Esophagus muscularis mucosa (tissue), 4 donors: ENCODE data around the gene CLSTN1. TPM values are rescaled to one million over a fixed set of nuclear protein-coding genes. Genes with fewer than 3 reads are reported as not detected.

Experiments
- DNase-seq: peaks from one replicate; pipeline ENCODE4 v3.0.0-alpha.2; 2017; ENCODE audit errors: extremely low spot score
- H3K27ac ChIP-seq, 4 donors: fragments of 200-600 bp; sonication (generic); replicated peaks in 1 of 4; 1 replicate in 3 of 4; 2 replicates in 1 of 4; pipeline ENCODE4 v1.5.1; 2016 to 2019; ENCODE audit warnings: mild to moderate bottlenecking in 1 of 4
- H3K27me3 ChIP-seq, 4 donors: fragments of 200-600 bp; sonication (generic); one replicate each; pipeline versions ENCODE4 v1.5.1 to v1.6.0; 2016 to 2019
- H3K36me3 ChIP-seq, 4 donors: fragments of 200-600 bp; sonication (generic); one replicate each; pipeline ENCODE4 v1.5.1; 2016 to 2019
- H3K4me1 ChIP-seq, 4 donors: fragments of 200-600 bp; sonication (generic); one replicate each; pipeline ENCODE4 v1.5.1; 2016 to 2019
- H3K4me3 ChIP-seq, 4 donors: fragments of 200-600 bp; sonication (generic); 1 replicate in 2 of 4; 2 replicates in 2 of 4; pipeline ENCODE4 v1.5.1; 2016 to 2019; ENCODE audit warnings: mild to moderate bottlenecking in 4 of 4, moderate library complexity in 1 of 4
- H3K9me3 ChIP-seq, 4 donors: fragments of 200-600 bp; sonication (generic); 1 replicate in 3 of 4; 2 replicates in 1 of 4; pipeline ENCODE4 v1.5.1; 2016 to 2019
- EP300 ChIP-seq: sonication (generic); formaldehyde crosslinking; IDR thresholded peaks from one replicate; pipeline ENCODE4 v1.6.1; 2017; ENCODE audit warnings: antibody characterized with exemption
- POLR2A ChIP-seq: fragments of 450-650 bp; IDR thresholded peaks from one replicate; pipeline ENCODE4 v1.6.1; 2017; ENCODE audit warnings: antibody characterized with exemption, moderate library complexity, mild to moderate bottlenecking, low read depth
- POLR2AphosphoS5 ChIP-seq, 2 donors: sonication (generic); formaldehyde crosslinking; IDR thresholded peaks; one replicate each; pipeline ENCODE4 v1.6.1; 2017; ENCODE audit warnings: antibody characterized with exemption in 2 of 2
- WGBS: methylation state at CpG from one replicate; pipeline ENCODE4 v1.1.5; 2018; 5-methylcytosine and 5-hydroxymethylcytosine counted together
- intact Hi-C: fragments of 100-400 bp; cut with DNase I; formaldehyde crosslinking; loops from one replicate; pipeline ENCODE4 v1.15.1; 2023
- total RNA-seq, 4 donors: library from RNA; depleted of rRNA; stranded (reverse); fragments of >200 nt; gene quantifications; one replicate each; pipeline versions ENCODE4 v1.1.0 to v1.2.1, GENCODE V29; 2016
- TF ChIP-seq, protein P1 (sequence below), 3 experiments: fragments of 200-600 bp in 2 of 3; fragments of 450-650 bp in 1 of 3; sonication (generic) in 2 of 3; IDR thresholded peaks; one replicate each; pipeline ENCODE4 v1.5.1; 2017 to 2019; ENCODE audit warnings: antibody characterized with exemption in 3 of 3, mild to moderate bottlenecking in 2 of 3, moderate library complexity in 1 of 3

CLSTN1 gene
- total RNA-seq, 4 donors from 2014 or later, result 47.1 to 109 (median 72.3) TPM

DNA sequence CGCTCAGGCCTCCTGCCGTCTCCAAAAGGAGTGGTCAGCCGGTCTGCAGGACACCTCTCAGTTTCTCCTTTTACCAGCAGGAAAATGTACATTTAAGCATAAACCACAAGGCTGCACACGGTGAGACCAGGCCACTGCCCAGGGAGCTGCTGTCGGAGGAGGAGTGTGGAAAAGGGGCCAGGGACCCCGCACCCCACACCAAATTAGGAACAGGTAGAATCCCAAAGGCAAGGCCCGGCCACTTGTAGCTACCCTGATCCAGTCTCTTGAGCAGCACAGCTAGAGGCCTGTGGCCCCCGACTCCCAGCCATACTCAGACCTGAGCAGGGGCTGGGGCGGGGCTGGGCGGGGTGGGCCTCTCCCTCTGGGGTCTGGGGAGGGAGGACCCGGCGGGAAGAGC, 94.2 kb downstream of the CLSTN1 start:
- 92% methylated on average over 11 of the region's 12 CpGs for WGBS
- TF ChIP-seq POLR2AphosphoS5 (IDR thresholded peaks at IDR 0.05) (no peak), EP300 (no peak)
- TF ChIP-seq, protein P1, sequence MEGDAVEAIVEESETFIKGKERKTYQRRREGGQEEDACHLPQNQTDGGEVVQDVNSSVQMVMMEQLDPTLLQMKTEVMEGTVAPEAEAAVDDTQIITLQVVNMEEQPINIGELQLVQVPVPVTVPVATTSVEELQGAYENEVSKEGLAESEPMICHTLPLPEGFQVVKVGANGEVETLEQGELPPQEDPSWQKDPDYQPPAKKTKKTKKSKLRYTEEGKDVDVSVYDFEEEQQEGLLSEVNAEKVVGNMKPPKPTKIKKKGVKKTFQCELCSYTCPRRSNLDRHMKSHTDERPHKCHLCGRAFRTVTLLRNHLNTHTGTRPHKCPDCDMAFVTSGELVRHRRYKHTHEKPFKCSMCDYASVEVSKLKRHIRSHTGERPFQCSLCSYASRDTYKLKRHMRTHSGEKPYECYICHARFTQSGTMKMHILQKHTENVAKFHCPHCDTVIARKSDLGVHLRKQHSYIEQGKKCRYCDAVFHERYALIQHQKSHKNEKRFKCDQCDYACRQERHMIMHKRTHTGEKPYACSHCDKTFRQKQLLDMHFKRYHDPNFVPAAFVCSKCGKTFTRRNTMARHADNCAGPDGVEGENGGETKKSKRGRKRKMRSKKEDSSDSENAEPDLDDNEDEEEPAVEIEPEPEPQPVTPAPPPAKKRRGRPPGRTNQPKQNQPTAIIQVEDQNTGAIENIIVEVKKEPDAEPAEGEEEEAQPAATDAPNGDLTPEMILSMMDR (IDR thresholded peaks at IDR 0.05), result no peak
- intact Hi-C loops, result no loop called here

GRCh38 chr1:9728451-9729295, 95.1 kb downstream of the CLSTN1 start:
- H3K9me3 ChIP-seq, result no peaks in the 10 kb centered on the region

More for the DNA sequence above, 94.2 kb downstream of the CLSTN1 start:
- H3K9me3 ChIP-seq, result no peaks in the 10 kb centered on the region
- peaks cover 0 to 4% (median 0%) of the 10 kb centered on the region in 4 donors for H3K4me1 ChIP-seq
- DNase-seq, result no peak
- peaks cover 65 to 99% (median 85%) of the 10 kb centered on the region in 4 donors for H3K36me3 ChIP-seq
- H3K27ac ChIP-seq, result no peak overlapping the region
- no peaks in the 10 kb centered on the region for H3K27me3 ChIP-seq
- H3K4me3 ChIP-seq, result no peak overlapping the region

DNA sequence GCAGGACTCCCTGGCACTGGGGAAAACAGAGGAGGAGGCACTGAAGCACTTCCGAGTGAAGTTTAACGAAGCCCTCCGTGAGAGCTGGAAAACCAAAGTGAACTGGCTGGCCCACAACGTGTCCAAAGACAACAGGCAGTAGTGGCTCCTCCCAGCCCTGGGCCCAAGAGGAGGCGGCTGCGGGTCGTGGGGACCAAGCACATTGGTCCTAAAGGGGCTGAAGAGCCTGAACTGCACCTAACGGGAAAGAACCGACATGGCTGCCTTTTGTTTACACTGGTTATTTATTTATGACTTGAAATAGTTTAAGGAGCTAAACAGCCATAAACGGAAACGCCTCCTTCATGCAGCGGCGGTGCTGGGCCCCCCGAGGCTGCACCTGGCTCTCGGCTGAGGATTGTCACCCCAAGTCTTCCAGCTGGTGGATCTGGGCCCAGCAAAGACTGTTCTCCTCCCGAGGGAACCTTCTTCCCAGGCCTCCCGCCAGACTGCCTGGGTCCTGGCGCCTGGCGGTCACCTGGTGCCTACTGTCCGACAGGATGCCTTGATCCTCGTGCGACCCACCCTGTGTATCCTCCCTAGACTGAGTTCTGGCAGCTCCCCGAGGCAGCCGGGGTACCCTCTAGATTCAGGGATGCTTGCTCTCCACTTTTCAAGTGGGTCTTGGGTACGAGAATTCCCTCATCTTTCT, 96.7 kb downstream of the CLSTN1 start:
- intact Hi-C loops, result no loop called here

More at GRCh38 chr1:9728451-9729295, 95.1 kb downstream of the CLSTN1 start:
- H3K4me1 ChIP-seq, result peaks cover 0 to 4% (median 0%) of the 10 kb centered on the region in 4 donors
- 88% methylated on average over 33 of the region's 33 CpGs for WGBS
- intact Hi-C loops, result no loop called here
- H3K27ac ChIP-seq, result no peak overlapping the region
- no peak for DNase-seq
- TF ChIP-seq, protein P1 (IDR thresholded peaks at IDR 0.05), result no peak
- TF ChIP-seq EP300 (no peak), POLR2AphosphoS5 (IDR thresholded peaks at IDR 0.05) (no peak), POLR2A (no peak)
- no peak overlapping the region for H3K4me3 ChIP-seq
- peaks cover 56 to 99% (median 82%) of the 10 kb centered on the region in 4 donors for H3K36me3 ChIP-seq
- H3K27me3 ChIP-seq, result no peaks in the 10 kb centered on the region

GRCh38 chr1:9726406-9726805, 97.4 kb downstream of the CLSTN1 start:
- TF ChIP-seq EP300, result no peak
- no peak for TF ChIP-seq POLR2AphosphoS5 (IDR thresholded peaks at IDR 0.05)
- TF ChIP-seq, protein P1 (IDR thresholded peaks at IDR 0.05), result no peak
- no peak for TF ChIP-seq POLR2A
- intact Hi-C loops, result no loop called here

More for the DNA sequence above, 96.7 kb downstream of the CLSTN1 start:
- 80% methylated on average over 24 of the region's 25 CpGs for WGBS
- Histone ChIP-seq H3K4me1 (peaks cover 0 to 4% (median 0%) of the 10 kb centered on the region in 4 donors), H3K27ac (peak overlapping the region in 1 of 4 donors; percentile 4), H3K27me3 (no peaks in the 10 kb centered on the region), H3K36me3 (peaks cover 46 to 99% (median 82%) of the 10 kb centered on the region in 4 donors), H3K4me3 (no peak overlapping the region), H3K9me3 (no peaks in the 10 kb centered on the region)
- TF ChIP-seq POLR2AphosphoS5 (IDR thresholded peaks at IDR 0.05) (no peak), EP300 (no peak), POLR2A (no peak)
- TF ChIP-seq, protein P1 (IDR thresholded peaks at IDR 0.05), result no peak
- DNase-seq, result no peak

More at GRCh38 chr1:9726406-9726805, 97.4 kb downstream of the CLSTN1 start:
- no peak overlapping the region for H3K27ac ChIP-seq
- H3K4me1 ChIP-seq, result peaks cover 0 to 4% (median 1%) of the 10 kb centered on the region in 4 donors
- no peaks in the 10 kb centered on the region for H3K9me3 ChIP-seq
- H3K27me3 ChIP-seq, result no peaks in the 10 kb centered on the region
- DNase-seq, result no peak
- peaks cover 39 to 99% (median 82%) of the 10 kb centered on the region in 4 donors for H3K36me3 ChIP-seq
- WGBS, result 97% methylated on average over 3 of the region's 6 CpGs
- no peak overlapping the region for H3K4me3 ChIP-seq
